ENCODE results near the gene CC2D2B. TPM values are rescaled to one million over a fixed set of nuclear protein-coding genes. Genes with fewer than 3 reads are reported as not detected.

CC2D2B gene
- total RNA-seq, 1 experiment from 2014 or later: not detected

GRCh38 chr10:95920798-95921426 lies 13.1 kb downstream of the CC2D2B start:
- H3K27ac ChIP-seq (ENCODE audit: low read length): no peak overlapping the region
- no TSS peak for BruUV-seq (replicated peaks)
- no peak for ATAC-seq
- no peak overlapping the region for H2AFZ ChIP-seq (ENCODE audit: low read length)
- ChIA-PET CTCF (no interaction called here), POLR2A (ENCODE audit: unreplicated experiment) (no interaction called here)
- no peaks in the 10 kb centered on the region for H4K20me1 ChIP-seq (ENCODE audit: low read length)
- H3F3A ChIP-seq (ENCODE audit: low read length, unreplicated experiment): no peaks in the 10 kb centered on the region
- H3K9ac ChIP-seq (ENCODE audit: low read length): no peak overlapping the region
- H3K27me3 ChIP-seq (ENCODE audit: low read length): peaks cover 16% of the 10 kb centered on the region
- DNase-seq: no peak
- H3K4me3 ChIP-seq (ENCODE audit: low read length): no peak overlapping the region
- H3K36me3 ChIP-seq (ENCODE audit: low read depth, low read length): no peaks in the 10 kb centered on the region
- H3K9me3 ChIP-seq (ENCODE audit: low read length): no peaks in the 10 kb centered on the region
- no peak overlapping the region for H3K4me2 ChIP-seq (ENCODE audit: low read length)
- H3K79me2 ChIP-seq (ENCODE audit: low read length): no peaks in the 10 kb centered on the region
- intact Hi-C loops (cut with micrococcal nuclease): no loop called here
- no peaks in the 10 kb centered on the region for H3K9me2 ChIP-seq (replicated peaks; ENCODE audit: low read length)
- TF ChIP-seq CTCF (conservative IDR thresholded peaks at IDR 0.05; ENCODE audit: low read depth, low read length) (no peak), EZH2phosphoT487 (IDR thresholded peaks at IDR 0.05; ENCODE audit: borderline replicate concordance, low read length) (no peak), EZH2 (IDR thresholded peaks at IDR 0.05; ENCODE audit: low read length, unreplicated experiment) (no peak)
- no peaks in the 10 kb centered on the region for H3K4me1 ChIP-seq (ENCODE audit: insufficient read depth, low read length)

DNA sequence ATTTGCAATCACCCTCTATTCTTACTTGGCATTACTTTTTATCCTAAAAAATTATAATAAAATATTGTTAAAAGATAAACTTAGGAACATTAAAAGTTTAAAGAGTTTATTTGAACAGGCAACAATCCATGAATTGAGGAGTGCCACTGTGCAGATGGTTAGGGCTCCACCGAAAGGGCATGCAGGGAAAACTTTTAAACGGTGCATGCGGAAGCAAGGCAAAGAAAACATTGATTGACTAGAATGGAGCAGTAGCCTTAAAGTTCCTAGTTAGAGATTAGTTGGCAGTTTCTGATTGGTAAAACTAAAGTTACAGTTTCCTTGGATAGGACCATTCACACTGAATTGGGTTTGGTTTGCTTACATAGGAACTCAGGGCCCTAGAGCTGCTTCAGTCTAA lies 17.3 kb downstream of the CC2D2B start:
- H3K36me3 ChIP-seq (ENCODE audit: low read depth, low read length): no peaks in the 10 kb centered on the region
- H3F3A ChIP-seq (ENCODE audit: low read length, unreplicated experiment): no peaks in the 10 kb centered on the region
- DNase-seq (no peak), ATAC-seq (no peak)
- no peak overlapping the region for H3K4me3 ChIP-seq (ENCODE audit: low read length)
- H3K27ac ChIP-seq (ENCODE audit: low read length): no peak overlapping the region
- H2AFZ ChIP-seq (ENCODE audit: low read length): no peak overlapping the region
- no peak overlapping the region for H3K4me2 ChIP-seq (ENCODE audit: low read length)
- intact Hi-C loops (cut with micrococcal nuclease): no loop called here
- no peaks in the 10 kb centered on the region for H3K79me2 ChIP-seq (ENCODE audit: low read length)
- ChIA-PET POLR2A (ENCODE audit: unreplicated experiment) (no interaction called here), CTCF (no interaction called here)
- no peaks in the 10 kb centered on the region for H3K4me1 ChIP-seq (ENCODE audit: insufficient read depth, low read length)
- TF ChIP-seq EZH2 (IDR thresholded peaks at IDR 0.05; ENCODE audit: low read length, unreplicated experiment): no peak
- no peak for TF ChIP-seq EZH2phosphoT487 (IDR thresholded peaks at IDR 0.05; ENCODE audit: borderline replicate concordance, low read length)
- no peak for TF ChIP-seq CTCF (conservative IDR thresholded peaks at IDR 0.05; ENCODE audit: low read depth, low read length)
- H3K9ac ChIP-seq (ENCODE audit: low read length): no peak overlapping the region
- H4K20me1 ChIP-seq (ENCODE audit: low read length): no peaks in the 10 kb centered on the region
- no peaks in the 10 kb centered on the region for H3K9me3 ChIP-seq (ENCODE audit: low read length)
- no peaks in the 10 kb centered on the region for H3K9me2 ChIP-seq (replicated peaks; ENCODE audit: low read length)
- no TSS peak for BruUV-seq (replicated peaks)
- peaks cover 28% of the 10 kb centered on the region for H3K27me3 ChIP-seq (ENCODE audit: low read length)

- Histone ChIP-seq H3K27me3 (ENCODE audit: low read length) (no peaks in the 10 kb centered on the region), H3K9me3 (ENCODE audit: low read length) (no peaks in the 10 kb centered on the region), H3K36me3 (ENCODE audit: low read depth, low read length) (no peaks in the 10 kb centered on the region), H3F3A (ENCODE audit: low read length, unreplicated experiment) (no peaks in the 10 kb centered on the region), H3K4me1 (ENCODE audit: insufficient read depth, low read length) (no peaks in the 10 kb centered on the region), H3K9me2 (replicated peaks; ENCODE audit: low read length) (no peaks in the 10 kb centered on the region), H3K9ac (ENCODE audit: low read length) (no peak overlapping the region), H3K79me2 (ENCODE audit: low read length) (no peaks in the 10 kb centered on the region), H3K27ac (ENCODE audit: low read length) (no peak overlapping the region), H3K4me2 (ENCODE audit: low read length) (no peak overlapping the region), H3K4me3 (ENCODE audit: low read length) (no peak overlapping the region), H4K20me1 (ENCODE audit: low read length) (no peaks in the 10 kb centered on the region), H2AFZ (ENCODE audit: low read length) (no peak overlapping the region)
- ChIA-PET POLR2A (ENCODE audit: unreplicated experiment) (no interaction called here), CTCF (no interaction called here)
- no TSS peak for BruUV-seq (replicated peaks)
- no peak for DNase-seq
- TF ChIP-seq EZH2phosphoT487 (IDR thresholded peaks at IDR 0.05; ENCODE audit: borderline replicate concordance, low read length): no peak
- no peak for TF ChIP-seq EZH2 (IDR thresholded peaks at IDR 0.05; ENCODE audit: low read length, unreplicated experiment)
- TF ChIP-seq CTCF (conservative IDR thresholded peaks at IDR 0.05; ENCODE audit: low read depth, low read length): no peak
- no peak for ATAC-seq
- intact Hi-C loops (cut with micrococcal nuclease): no loop called here
These were observed 27.7 kb downstream of the CC2D2B start for GRCh38 chr10:95935429-95935828.

Measured in PC-3 (cell line).